HL-60 (cell line): Measurements from ENCODE around the gene ENTR1.
A peak's percentile ranks its signal among the peaks of the same experiment; 100 is the strongest.

Source experiments
- CTCF ChIP-seq: IDR thresholded peaks from one replicate; pipeline ENCODE4 v1.5.1; 2011; ENCODE audit warnings: low read length, control low read depth, inconsistent platforms; ENCODE audit not compliant: insufficient read depth
- POLR2AphosphoS5 ChIP-seq: IDR thresholded peaks from 2 replicates; pipeline ENCODE4 v1.6.1; 2012; ENCODE audit warnings: low read depth

GRCh38 chr9:136368190-136368589, 42.2 kb downstream of the ENTR1 start:
- TF ChIP-seq CTCF (no peak), POLR2AphosphoS5 (0 out of 2 replicates have a peak, but pooled peaks have one; percentile 1)
